CD4-positive, alpha-beta T cell treated with Interleukin-12 subunit alpha and Interleukin-12 subunit beta, for 1 hour (primary cell): Measurements from ENCODE around the gene PGGHG.

Experiments used
- DNase-seq: peaks from one replicate; pipeline ENCODE4 v3.0.0-alpha.2; 2020

PGGHG gene

DNA sequence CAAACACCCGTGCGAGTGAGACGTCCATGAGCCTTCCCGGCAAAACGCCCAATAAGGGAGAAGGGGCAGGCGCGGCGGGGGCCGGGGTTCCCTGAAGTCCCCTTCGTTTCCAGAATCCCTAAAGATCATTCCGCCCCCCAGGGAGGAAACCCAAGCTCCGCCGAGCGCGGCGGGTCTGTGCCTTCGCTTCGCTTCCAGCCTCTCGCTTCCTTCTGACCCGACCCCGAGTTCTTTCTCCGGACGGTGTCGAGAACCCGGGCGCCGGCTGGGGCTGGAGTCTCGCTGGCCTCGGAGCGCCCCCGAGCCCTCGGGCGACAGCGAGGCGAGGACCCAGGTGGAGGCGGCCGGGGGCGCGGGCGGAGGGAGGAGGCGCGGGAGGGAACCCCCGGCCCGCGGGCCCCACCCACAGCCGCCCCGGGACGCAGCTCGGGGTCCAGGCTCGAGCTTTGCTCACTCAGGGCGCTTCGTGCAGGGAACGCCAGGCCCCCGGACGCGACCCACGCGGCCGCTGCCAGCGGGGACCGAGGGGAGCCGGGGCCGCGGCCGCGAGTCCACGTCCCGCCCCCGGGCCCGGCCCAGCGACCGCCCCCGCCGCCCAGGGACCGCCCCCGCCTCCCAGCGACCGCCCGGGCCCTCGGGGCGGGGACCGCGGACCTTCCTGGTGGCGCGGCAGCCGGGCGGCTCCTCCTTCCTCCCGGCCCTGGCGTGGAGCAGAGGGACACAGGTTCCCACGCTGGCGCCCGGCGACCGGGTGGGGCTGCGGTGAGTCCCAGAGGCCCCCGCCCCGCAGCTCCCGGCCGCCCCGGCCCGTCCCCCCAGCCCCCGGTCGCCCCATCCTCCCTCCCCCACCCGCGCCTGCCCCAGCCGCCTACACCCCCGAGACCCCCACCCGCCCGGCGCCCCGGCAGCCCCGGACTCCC is at the start of gene PGGHG:
TSS of gene PGGHG (plus strand) at position 649 of the 920 bp plus-strand sequence. CDS start 691 bp downstream, outside the sequence.
- DNase-seq = peak; percentile 68

- DNase-seq = no peak
These were observed 48.6 kb upstream of the PGGHG start for GRCh38 chr11:240315-240714.

DNA sequence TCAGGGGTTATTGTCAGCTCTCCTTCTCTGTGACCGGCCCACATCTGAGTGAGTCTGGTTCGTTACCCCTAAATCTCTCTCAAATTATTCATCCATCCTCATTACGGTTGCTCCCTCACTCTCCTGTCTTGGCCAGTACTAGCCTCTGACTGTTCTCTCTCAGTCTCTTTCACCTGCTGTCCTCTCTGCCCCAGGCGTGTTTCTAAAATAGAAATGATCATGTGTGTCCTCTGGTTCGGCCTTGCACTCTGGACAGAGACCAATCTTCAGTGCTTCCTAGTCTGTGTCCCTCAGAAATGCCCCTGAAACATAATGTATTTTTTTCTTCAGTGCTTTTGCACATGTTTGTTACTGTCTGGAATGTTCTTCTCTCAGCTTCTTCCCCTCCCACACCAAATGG is 47.3 kb upstream of the PGGHG start:
- no peak for DNase-seq

- no peak for DNase-seq
These were observed 44.5 kb upstream of the PGGHG start for GRCh38 chr11:244376-244775.

GRCh38 chr11:249062-249461 is 39.9 kb upstream of the PGGHG start:
- DNase-seq = no peak

DNA sequence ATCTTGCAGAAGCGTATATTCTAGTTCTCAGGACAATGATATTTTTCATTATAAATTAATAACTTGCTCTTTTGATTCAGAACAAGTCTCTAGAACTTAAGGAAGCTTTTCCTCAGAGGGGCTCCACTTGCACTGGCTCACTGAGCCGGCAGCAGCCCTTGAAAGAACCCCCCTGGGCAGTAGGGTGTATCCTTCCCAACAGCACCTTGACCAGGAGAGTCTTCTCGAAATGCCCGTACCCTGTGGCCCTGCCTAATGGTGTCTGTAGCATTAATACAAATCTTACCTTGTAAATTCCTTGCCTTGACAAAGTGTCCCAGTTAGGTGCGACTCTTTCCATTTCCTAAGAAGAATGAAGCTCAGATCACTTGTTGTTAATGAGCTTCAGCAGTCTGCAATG is 38.7 kb upstream of the PGGHG start:
- no peak for DNase-seq

- DNase-seq = peak; percentile 84
These were observed 38.1 kb upstream of the PGGHG start for GRCh38 chr11:250740-251299.

- DNase-seq = no peak
These were observed 37.4 kb upstream of the PGGHG start for GRCh38 chr11:251550-251949.

GRCh38 chr11:252666-253065 is 36.3 kb upstream of the PGGHG start:
- DNase-seq = no peak

DNA sequence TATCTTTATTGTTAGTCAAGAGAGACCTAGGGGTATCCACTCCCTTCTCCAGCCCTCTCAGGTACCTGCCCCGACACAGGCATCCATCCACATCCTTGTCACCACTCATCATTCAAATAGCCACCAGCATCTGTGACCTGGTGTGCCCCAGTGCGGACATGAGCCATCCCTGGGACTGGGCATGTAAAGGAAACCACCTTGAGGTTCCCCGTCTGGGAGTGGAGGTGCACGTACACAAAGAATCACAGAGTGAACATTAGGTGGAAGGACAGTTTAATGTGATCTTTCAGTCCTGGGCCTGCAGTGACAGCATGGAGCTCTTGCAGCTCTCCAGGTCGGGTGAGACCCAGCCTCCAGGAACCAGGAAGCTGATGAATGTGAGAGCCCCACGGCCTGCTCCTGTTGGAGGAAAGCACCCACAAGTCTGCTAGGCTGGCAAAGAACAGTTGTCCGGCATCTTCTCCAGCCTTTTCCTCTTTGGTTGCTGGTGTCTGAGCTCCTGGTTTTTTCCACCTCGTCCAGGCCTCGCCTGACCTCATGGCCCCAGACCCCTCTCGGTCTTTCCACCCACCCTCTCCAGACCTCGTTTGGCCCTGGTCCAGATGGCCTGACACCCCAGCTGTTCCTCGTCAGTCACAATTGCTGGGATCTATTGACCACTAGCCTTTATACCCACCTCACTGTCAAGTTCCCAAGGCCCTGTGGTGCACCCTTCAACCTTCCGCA is 35.6 kb upstream of the PGGHG start:
- DNase-seq = no peak

DNA sequence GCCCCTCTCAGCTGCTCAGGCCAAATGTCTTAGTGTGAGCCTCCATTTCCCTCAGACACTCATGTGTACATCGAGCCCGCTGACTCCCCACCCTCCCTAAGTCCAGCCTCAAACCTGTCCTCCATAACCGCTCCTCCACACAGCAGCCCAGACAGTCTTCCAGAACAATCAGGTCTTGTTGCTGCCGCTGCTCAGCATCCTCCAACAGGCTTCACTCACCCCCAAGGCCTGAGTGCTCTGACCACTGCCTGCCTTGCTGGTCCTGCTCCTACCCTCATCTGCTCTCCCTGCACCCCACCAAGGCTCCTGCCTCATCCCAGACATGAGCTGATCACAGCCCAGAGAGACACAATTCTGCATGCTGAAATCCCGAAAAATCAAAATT is 35.0 kb upstream of the PGGHG start:
- DNase-seq = no peak

- no peak for DNase-seq
These were observed 33.8 kb upstream of the PGGHG start for GRCh38 chr11:255176-255575.

- no peak for DNase-seq
These were observed 33.1 kb upstream of the PGGHG start for GRCh38 chr11:255816-256215.

DNA sequence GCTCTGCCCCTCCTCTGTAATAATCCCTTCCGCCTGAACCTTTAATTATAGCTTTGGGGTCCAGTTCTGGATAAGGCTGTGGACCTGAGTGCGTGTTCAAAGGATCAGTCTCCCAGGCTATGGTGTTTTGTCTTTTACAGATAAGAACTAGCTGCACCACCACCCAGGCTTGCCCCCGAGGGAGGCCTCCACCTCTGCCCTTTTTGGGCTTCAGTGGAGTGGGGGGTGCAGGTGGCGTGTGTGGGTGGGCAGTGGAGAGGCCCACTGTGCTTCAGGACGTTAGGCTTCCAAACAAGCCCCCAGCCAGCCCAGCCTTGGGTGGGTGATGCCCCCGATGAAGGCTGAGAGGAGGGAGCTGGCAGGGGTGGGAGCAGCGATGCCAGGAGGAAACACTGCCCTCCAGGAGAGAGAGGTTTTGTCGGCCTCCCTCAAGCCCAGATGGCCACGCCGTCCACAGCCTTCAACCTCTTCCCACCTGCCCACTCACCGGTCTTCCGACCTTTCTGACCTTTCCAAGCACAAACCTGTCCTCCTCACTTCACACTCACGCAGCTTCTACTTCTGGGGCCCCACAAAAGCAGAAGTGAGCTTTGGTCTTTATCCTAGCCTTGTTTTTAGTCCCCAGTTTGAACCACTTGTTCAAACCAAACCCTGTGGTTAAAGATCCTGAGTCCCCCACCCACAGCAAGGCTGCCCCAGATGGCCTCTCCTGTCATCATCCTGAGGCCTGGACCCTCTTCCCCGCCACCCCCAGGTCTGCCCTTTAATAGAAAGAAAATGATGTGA is 31.8 kb upstream of the PGGHG start:
- DNase-seq = no peak

DNA sequence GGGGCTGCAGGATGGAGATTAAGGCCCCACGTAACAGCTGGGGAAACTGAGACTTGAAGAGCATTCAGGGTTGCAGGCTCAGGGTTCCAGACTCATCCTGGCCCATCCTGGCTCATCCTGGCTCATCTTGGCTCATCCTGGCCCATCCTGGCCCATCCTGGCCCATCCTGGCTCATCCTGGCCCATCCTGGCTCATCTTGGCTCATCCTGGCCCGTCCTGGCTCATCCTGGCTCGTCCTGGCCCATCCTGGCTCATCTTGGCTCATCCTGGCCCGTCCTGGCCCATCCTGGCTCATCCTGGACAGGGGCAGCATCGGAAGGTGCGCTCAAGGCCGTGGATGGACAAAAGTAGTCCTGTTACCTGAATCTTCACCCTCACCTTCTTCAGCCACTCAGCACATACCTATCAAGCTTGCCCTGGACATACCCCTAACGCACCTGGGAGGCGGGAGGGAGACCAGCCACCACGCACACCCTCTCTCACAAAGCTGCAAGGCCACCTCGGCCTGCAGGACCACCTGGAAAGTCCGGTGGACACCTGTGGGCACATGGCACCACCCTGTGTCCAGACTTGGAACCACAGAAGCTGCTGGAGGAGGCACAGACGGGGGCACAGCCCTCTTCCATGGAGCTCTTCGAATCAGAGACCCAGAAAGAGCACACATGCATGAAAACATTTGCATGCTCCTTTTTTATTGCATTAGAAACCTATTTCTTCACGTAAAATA is 31.0 kb upstream of the PGGHG start:
- DNase-seq = no peak

- no peak for DNase-seq
These were observed 29.5 kb upstream of the PGGHG start for GRCh38 chr11:259413-259812.

GRCh38 chr11:261624-262023 is 27.3 kb upstream of the PGGHG start:
- DNase-seq = no peak

DNA sequence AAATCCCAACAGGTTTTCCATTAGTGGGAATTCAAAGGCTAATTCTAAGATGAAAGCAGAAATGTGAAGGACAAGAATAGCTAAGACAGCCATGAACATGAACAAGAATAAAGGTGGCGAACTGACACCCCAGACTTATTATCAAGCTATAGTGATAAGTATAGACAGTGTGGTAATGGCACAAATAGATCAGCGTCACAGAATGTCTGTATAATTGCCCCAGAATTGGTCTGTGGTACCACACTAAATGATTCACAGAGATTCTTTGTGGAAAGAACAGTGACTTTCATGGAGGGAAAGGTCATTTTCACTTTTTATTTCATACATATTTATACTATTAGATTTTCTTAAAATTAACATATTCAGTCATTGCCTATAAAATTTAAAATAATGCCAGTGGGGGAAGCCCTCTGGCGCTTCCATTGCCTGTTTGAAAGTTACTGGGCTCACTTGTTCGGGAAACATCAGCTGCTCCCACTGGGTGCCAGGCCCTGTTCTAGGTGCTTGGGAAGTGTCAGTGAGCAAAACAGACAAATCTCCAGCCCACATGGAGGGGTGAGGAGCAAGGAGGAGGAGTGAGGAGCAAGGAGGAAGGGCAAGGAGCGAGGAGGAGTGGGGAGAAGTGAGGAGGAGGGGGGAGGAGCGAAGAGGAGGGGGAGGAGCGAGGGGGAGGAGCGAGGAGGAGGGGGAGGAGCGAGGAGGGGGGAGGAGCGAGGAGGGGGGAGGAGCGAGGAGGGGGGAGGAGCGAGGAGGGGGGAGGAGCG is 22.1 kb upstream of the PGGHG start:
- peak; percentile 47 for DNase-seq

GRCh38 chr11:267491-267994 is 21.4 kb upstream of the PGGHG start:
- DNase-seq = peak; percentile 65

DNA sequence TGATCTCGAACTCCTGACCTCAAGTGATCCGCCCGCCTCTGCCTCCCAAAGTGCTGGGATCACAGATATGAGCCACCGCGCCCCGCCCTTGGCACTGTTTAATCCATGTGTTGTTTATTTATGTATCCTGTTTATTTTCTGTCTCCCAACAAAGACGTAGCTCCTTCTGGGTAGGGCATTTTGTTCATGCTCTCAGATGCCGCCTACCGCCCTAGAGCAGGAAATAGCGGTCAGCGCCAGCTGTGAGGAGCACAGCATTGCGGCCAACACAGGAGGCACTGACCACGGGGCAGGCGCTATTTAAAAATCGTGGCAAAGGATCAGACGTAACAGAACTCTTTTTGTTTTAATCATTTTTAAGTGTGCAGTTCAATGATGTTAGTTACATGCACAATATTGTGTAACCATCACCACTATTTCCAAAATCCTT is 20.2 kb upstream of the PGGHG start:
- DNase-seq = peak; percentile 65
